Measurements from ENCODE around the gene TNK1.
"Not testable (repeated sequence)": the region's sequence is repeated elsewhere in the genome, so short reads cannot be mapped to it uniquely, and the experiment has no call there.

Gene TNK1

DNA sequence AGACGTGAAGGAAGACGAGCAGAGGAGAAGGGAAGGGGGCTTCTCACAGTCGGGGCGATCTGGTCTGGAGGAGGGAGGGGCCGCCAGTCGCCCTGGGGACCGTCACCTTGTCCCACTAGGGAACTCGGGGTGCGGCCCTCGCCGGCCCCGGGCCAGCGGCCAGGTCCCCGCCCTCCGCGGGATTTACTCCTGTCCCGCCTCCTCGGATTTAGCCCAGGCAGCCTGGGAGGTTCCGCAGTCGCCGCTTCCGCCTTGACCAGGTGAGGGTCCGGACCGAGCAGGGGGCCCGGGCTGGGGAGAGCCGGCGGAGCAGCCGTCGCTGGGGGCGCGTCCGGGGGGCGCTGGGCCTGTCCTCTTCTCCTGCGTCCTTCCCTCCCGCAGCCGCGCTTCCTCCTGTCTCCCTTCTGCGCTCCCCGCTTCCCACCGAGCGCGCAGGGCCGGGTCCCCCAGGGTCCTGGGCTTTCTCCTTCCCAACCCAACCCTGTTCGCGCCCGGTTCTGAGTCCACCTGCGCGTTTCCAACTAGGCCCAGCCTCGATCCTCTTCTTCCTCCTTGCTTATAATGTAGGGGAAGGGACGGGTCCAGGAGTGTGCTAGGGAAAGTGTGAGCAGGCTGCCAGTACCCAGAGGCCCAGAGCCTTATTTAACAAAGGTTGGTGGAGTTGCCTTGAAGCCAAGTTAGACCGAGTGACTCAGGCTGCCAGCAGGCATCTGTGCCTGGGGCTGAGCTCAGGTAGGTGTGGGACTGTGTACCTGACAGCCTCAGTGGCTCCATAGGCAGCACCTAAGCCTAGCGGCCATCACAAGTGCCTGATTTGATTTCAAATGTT is at the start of gene TNK1:
Gene TNK1 (plus strand): TSS at position 235 of the 829 bp plus-strand sequence. CDS start 1,838 bp downstream, outside the sequence.
- DNase-seq (ENCODE audit: extremely low read depth in 1 of 2, low read depth in 1 of 2) = no peak

DNA sequence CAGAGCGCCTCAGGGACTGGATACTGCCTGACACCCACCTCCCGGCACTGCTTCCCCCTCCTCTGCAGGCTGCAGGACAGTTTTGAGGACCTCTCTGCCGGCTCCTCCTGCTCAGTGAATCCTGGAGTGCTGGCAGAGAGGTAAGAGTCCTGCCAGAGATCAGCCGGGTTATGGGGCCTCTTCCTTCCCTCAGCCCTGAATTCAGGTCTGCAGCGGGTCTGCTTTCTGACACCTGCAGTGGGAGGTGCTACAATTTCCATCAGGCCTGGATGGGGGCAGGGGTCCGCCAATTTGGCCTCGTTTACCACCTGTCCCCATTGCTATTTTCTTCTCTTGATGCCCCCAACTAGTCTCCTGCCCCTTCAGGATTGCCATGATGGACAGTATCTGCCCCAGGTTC is 48.8 kb upstream of the TNK1 start:
- no peak for DNase-seq (ENCODE audit: extremely low read depth in 1 of 2, low read depth in 1 of 2)

DNA sequence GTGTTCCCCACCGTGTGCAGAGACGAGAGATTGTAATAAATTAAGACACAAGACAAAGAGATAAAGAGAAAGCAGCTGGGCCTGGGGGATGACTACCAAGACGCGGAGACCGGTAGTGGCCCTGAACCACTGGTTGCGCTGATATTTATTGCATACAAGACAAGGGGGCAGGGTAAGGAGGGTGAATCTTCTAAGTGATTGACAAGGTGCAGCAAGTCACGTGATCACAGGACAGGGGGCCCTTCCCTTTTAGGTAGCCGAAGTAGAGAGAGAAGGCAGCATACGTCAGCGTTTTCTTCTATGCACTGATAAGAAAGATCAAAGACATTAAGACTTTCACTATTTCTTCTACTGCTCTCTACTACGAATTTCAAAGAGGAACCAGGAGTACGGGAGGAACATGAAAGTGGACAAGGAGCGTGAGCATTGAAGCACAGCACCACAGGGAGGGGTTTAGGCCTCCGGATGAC is 48.3 kb upstream of the TNK1 start:
- DNase-seq (ENCODE audit: extremely low read depth in 1 of 2, low read depth in 1 of 2) = not testable (repeated sequence)

DNA sequence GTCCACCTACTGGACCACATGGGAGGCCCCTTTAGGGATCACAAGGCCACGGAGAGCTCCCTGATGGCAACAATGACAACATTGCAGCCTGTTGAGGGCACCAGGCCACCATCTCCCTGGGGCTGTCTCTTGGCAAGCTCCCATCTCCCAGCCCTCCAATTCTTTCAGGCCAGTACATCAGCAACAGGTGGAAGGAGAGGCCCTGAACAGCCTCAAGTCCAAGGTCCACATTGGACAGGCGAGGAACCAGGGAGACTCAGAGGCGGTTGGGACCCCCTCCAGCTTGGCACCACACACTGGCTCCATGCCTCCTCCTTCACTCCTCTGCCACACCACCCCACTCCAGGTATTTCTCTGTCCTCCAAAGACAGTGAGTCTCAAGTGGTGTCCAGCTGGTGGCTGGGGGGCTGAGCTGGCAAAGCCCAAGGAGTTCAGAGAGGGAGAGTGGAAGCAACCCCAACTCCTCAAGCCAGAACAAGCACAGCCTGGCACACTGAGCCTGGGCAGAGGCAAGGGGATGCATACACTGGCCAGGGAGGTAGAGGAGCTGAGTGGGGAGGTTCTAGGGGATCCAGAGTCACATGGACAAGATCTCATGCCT is 45.9 kb upstream of the TNK1 start:
- no peak for DNase-seq (ENCODE audit: extremely low read depth in 1 of 2, low read depth in 1 of 2)

DNA sequence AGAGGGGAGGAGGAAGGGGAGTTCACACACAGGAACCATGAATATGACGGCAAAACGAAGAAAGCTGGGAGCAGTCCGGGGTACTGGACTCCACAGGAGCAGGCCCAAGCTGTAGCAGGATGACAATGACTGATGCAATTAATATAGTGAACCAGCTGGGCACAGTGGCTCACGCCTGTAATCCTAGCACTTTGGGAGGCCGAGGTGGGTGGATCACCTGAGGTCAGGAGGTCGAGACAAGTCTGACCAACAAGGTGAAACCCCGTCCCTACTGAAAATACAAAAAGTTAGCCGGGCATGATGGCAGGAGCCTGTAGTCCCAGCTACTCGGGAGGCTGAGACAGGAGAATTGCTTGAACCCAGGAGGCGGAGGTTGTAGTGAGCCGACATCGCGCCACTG is 45.1 kb upstream of the TNK1 start:
- DNase-seq (ENCODE audit: extremely low read depth in 1 of 2, low read depth in 1 of 2) = not testable (repeated sequence)

DNA sequence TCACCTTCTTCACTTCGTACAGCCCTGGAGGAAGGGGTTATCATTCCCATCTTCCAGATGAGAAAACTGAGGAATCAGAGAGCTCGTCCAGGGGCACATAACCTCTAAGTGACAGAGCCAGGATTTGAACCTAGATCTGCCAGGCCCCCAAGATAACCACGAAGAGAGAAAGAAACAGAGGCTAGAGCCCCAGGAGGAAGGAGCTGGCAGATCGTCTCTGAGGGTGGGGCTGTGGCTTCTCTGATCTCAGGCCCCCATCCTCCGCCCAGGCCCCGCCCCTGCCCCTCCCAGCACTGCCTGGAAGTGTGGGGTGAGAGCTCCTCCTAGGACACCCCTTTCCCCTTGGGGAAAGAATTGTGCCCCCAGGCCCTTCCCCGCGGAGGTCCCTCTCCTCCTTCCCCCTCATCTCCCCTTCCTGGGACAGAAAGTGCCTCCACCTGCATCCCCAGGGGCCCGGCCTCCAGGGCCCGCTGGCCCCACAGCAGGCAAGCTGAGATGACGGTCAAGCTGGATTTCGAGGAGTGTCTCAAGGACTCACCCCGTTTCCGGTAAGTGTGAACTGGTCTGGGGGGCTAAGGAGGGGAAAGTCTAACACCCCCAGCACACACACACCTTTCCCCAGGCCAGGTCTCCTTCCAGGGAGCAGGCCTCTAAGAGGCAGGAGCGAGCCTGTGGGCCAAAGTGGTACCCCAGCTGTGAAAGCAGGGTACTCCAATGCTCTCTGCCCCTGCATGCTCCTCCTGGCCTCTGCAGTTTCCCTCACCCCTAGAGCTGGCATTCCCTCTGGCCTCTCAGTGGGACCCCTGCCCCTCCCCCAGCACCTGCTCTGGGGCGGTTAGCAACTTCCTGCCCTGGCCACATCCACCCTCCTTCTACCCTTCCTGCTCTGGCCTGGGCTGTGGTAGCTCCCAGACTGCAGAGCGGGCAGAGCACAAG is 44.4 kb upstream of the TNK1 start, which contains the start of gene ACAP1:
Gene ACAP1 (plus strand): TSS at position 290 of the 936 bp plus-strand sequence. CDS start 206 bp downstream, at position 496.
- peak; percentile 70 to 81 for DNase-seq (ENCODE audit: extremely low read depth in 1 of 2, low read depth in 1 of 2)

DNA sequence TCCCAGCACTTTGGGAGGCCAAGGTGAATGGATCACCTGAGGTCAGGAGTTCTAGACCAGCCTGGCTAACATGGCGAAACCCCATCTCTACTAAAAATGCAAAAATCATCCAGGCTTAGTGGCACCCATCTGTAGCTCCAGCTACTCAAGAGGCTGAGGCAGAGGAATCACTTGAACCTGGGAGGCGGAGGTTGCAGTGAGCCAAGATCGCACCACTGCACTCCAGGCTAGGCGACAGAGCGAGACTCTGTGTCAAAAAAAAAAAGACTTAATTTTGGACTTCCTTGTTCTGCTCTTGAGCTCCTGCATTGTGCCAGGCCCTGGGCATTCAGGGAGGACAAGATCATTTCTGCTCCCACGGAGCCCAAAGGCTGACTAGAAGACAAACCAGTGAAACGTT is 43.3 kb upstream of the TNK1 start:
- DNase-seq (ENCODE audit: extremely low read depth in 1 of 2, low read depth in 1 of 2) = not testable (repeated sequence)

DNA sequence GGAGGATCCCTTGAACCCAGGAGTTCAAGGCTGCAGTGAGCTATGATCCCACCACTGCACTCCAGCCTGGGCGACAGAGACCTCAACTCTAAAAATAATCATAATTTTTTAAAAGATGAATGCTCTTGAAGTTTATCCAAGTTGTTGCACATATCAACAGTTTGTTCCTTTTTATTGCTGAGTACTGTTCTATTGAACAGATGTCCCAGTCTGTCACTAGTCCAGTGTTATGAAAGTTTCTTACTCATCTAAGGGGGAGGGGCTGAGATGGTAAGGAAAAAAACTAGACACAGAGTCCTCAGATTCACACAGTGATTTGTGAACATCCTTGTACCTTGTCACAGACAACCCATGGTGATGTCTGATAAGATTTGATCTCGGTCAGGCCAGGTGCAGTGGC is 40.7 kb upstream of the TNK1 start:
- DNase-seq (ENCODE audit: extremely low read depth in 1 of 2, low read depth in 1 of 2) = no peak

DNA sequence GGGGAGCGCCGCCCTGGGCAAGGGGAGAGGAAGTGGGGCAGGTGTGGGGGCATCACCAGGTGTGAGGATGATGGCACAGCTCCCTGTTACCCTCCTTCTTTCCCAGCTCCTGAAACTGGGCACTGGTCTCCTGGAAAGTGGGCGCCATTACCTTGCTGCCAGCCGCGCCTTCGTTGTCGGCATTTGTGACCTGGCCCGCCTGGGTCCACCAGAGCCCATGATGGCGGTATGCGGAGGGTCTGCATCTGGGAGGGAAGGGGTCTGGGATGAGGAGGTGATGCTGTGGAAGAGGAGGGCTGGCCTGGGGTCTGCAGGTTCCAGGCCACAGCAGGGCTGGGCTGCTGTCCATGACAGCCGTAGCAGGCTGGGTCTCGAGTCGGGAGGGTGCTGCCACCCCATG is 39.0 kb upstream of the TNK1 start:
- DNase-seq (ENCODE audit: extremely low read depth in 1 of 2, low read depth in 1 of 2) = no peak

DNA sequence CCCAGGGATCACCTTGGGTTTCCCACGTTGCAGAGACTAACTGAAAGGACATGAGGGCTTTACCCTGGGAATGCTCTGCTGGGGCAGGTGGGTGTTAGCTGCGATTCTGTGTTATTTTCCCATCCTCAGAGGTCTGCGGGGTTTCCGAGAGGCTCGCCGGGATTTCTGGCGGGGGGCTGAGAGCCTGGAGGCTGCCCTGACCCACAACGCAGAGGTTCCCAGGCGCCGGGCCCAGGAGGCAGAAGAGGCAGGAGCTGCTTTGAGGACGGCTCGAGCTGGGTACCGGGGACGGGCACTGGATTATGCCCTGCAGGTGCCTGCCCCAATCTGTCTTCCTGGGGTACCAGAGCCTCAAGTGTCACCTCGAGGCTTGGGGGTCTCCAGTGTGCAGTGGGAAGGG is 37.6 kb upstream of the TNK1 start:
- no peak for DNase-seq (ENCODE audit: extremely low read depth in 1 of 2, low read depth in 1 of 2)

DNA sequence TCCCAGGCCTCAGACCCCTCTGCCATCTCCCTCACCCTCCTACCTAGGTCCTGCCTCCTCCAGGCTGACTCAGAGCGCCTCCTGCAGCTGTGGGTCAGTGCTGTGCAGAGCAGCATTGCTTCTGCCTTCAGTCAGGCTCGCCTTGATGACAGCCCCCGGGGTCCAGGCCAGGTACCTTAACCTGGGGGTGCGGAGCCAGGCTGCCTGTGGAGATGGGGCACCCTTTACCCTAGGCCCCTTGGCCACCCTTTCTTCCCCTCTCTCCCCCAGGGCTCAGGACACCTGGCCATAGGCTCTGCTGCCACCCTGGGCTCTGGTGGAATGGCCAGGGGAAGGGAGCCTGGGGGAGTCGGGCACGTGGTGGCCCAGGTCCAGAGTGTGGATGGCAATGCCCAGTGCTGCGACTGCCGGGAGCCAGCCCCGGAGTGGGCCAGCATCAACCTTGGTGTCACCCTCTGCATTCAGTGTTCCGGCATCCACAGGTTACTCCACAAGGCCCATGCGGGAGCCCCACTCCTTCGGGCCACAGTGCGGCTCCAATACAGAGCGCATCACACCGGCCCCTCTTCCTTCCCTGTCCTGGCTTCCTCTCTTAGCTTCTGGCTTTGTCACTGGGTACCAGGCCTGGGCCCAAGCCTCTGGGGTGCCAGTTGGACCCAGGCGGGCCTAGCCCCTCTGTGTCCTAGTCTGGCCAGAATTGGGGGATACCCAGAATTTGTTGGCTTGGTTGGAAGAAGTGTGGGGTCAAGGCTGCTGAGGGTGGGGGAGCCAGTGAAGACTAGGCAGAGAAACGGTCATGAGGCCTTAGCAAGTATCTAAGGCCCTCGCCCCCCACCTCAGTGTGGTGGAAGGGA is 33.9 kb upstream of the TNK1 start:
- no peak for DNase-seq (ENCODE audit: extremely low read depth in 1 of 2, low read depth in 1 of 2)

DNA sequence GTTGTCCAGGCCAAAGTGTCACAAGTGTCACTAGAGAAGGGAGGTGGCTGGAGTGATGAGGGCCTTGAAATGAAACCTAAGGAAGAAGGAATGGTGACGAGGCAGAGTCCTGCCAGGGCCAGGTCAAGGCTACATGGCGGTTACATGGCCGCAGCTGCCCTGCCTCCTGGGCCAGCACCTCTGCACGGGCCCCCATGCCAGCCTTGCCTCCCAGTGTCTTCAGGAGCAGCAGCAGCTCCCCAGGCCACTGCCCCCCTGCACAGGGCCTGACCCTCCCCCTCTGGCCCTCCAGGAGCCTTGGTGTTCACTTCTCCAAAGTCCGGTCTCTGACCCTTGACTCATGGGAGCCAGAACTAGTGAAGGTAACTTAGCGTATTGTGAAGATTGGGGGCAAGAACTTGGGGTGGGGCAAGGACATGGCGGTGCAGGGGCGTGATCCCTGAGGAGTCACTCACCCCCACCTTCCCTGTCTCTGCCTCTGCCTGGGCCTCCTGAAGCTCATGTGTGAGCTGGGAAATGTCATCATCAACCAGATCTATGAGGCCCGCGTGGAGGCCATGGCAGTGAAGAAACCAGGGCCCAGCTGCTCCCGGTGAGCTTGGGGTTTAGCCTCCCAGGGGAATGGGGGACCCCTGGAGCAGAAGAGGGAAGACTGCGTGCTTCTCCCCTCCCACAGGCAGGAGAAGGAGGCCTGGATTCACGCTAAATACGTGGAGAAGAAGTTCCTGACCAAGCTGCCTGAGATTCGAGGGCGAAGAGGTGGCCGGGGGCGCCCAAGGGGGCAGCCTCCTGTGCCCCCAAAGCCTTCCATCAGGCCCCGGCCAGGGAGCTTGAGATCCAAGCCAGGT is 33.0 kb upstream of the TNK1 start:
- DNase-seq (ENCODE audit: extremely low read depth in 1 of 2, low read depth in 1 of 2) = no peak

DNA sequence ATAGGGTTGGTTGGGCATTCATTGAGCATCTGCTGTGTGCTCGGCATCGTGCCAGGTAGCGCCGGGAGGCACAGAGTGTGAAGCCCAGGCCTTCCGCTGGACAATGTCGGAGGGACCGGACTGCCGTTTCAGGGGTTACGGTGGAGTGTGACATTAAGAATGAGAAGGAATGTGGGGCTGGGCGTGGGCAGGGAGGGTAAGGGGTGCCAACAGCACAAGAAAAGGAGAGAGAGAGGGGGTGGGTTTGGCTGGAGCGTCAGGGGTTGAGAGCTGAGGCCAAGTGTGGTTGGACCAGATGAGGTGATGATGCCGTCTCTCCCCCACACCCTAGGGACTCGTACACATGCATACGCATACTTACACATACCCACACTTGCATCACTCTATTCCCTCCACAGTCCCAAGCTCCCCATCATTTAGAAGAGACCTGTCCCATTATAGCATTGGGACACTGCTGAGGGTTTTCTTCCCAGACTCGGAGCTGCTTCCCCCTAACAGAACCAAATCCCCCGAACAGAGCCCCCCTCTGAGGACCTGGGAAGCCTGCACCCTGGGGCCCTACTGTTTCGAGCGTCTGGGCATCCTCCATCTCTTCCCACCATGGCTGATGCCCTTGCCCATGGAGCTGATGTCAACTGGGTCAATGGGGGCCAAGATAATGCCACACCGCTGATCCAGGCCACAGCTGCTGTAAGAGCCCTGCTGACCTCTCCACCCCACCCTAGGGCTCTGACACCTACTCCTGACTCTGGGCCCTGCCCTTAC is 32.2 kb upstream of the TNK1 start:
- DNase-seq (ENCODE audit: extremely low read depth in 1 of 2, low read depth in 1 of 2) = no peak

DNA sequence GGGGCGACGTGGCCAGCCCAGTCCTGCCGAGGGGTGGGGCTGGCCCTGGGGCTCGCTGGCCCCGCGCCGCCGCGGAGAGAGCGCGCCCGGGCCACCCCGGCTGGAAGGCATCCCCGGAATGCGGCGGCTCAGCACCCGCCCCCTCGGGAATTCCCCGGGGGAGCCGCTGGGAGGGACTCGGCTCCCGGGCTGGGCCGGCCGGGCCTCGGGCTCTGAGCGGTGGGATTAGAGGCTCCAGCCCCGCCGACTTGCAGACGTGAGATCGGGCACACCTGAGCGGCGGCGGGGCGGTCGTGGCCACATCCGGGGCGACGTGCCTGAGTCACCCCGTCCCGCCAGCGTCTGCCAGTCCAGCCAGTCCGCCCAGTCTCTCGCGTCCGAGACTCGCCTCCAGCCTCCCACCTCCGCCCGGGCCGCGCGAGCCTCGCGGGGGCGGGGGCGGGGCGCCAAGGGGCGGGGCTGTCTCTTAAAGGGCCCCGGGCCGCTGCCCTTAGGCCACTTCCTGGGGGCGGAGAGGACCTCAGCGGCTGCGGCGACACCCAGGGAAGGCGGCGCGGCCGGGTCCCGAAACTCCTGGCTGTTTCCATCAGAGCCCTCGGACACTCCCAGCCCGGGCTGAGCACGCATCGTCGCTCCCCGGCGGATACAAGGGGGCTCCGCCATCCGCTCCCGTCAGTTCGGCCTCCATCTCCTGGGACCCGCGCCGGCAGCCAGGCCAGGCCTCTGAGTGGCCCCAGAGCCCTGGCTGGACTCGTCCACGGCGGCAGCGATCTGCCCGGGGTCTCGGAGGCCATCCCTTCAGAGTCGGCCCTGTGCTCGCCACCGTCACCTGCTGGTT is 29.0 kb upstream of the TNK1 start, which contains the start of gene KCTD11:
Gene KCTD11 (plus strand): TSS at position 498 of the 838 bp plus-strand sequence.
- peak; percentile 43 to 62 for DNase-seq (ENCODE audit: extremely low read depth in 1 of 2, low read depth in 1 of 2)

DNA sequence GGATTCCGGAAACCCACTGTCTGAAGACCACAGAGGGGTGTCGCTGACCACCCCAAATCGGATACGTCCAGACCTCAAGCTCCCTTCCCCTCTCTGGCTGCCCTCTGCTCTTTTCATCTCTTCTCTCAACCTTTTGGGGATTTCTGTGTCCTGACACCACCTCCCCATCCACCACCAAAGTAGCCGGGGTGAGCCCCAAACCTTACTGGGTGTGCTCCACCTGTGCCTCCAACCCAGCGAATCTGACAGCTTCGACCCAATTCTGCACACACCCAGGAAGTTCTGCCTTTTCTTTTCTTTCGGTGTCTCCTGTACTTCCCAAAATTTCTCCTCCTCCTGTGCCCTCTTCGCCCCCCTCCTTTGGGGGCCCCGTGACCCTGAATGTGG is 28.4 kb upstream of the TNK1 start:
- DNase-seq (ENCODE audit: extremely low read depth in 1 of 2, low read depth in 1 of 2) = no peak

DNA sequence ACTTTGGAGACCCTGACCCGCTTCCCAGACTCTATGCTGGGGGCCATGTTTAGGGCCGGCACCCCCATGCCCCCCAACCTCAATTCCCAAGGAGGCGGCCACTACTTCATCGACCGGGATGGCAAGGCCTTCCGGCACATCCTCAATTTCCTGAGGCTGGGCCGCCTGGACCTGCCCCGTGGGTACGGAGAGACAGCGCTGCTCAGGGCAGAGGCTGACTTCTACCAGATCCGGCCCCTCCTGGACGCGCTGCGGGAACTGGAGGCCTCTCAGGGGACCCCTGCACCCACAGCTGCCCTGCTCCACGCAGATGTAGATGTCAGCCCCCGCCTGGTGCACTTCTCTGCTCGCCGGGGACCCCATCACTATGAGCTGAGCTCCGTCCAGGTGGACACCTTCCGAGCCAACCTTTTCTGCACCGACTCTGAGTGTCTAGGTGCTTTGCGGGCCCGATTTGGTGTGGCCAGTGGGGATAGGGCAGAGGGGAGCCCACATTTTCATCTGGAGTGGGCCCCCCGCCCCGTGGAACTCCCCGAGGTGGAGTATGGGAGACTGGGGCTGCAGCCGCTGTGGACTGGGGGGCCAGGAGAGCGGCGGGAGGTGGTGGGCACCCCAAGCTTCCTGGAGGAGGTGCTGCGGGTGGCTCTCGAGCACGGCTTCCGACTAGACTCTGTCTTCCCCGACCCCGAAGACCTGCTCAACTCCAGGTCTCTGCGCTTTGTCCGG is 27.8 kb upstream of the TNK1 start:
- no peak for DNase-seq (ENCODE audit: extremely low read depth in 1 of 2, low read depth in 1 of 2)

DNA sequence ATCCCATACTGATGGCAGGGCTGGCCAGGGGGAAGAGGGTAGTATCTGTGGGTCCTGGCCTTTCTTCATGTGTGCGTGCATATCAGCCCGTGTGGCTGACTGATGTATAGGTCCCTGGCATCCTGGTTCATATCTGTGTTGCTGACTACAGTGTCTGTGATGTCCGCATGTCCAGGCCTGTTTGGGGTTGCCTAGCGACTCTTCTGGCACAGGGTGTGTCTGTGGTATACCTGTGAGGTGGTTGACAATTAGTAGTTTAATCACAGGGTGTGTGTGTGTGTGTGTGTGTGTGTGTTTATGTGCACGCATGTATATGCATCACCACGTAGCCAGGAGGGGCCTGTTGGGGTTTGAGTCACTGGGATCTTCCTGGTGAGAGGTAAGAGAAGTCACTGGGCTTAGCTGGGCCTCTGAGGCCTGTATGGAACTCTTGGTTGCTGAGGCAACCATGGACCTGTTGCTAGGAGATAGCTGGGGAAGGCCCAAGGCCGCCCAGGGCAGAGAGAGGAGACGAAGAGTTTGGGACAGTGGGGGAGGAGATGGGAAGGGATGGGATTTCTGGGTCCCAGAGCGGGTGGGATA is 26.5 kb upstream of the TNK1 start:
- no peak for DNase-seq (ENCODE audit: extremely low read depth in 1 of 2, low read depth in 1 of 2)
